GM18873 (cell line): Measurements from ENCODE around the gene MOSPD3.

Experiments used
- ATAC-seq: cut with Tn5 transposase; IDR thresholded peaks from one replicate; pipeline ENCODE4 v1.9.1; 2021; ENCODE audit warnings: mild to moderate bottlenecking, moderate library complexity, moderate number of reproducible peaks; ENCODE audit not compliant: unreplicated experiment, low FRiP score

Gene MOSPD3

GRCh38 chr7:100590077-100590737 lies 22.1 kb upstream of the MOSPD3 start:
- ATAC-seq: no peak

- ATAC-seq: no peak
Measured at GRCh38 chr7:100591596-100591995, 20.7 kb upstream of the MOSPD3 start.

DNA sequence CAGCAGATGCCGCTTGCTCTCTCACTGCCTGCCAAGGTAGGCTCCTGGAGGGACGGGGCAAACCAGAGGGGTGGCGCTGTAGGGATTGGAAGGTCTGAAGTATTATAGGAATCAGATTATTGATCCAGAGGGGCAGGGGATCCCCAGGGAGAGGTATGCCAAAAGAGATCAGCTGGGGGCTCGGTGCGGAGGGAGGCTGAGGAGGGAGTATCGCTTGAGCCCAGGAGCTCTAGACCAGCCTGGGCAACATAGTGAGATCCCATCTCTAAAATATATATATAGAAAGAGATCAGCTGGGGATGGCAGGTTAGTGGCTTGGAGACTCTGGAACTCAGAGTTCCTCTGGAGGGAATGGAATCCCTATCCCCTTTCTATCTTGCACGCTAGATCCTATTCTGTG lies 17.2 kb upstream of the MOSPD3 start:
- no peak for ATAC-seq

DNA sequence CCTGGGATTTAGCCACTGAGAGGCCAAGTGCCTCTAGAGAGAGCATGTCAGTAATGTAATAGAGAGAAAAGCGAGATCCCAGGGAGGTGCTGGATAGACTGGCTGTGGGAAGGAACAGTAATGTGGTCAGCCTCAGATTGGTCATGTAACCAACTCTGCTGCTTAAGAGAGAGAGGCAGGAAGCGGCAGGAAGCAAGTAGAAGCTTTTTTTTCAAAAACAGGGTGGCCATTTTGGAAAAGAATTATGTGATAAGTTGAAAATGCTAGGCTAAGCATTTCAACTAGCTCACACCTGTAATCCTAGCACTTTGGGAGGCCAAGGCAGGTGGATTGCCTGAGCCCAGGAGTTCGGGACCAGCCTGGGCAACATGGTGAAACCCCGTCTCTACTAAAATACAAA lies 13.9 kb upstream of the MOSPD3 start:
- no peak for ATAC-seq

DNA sequence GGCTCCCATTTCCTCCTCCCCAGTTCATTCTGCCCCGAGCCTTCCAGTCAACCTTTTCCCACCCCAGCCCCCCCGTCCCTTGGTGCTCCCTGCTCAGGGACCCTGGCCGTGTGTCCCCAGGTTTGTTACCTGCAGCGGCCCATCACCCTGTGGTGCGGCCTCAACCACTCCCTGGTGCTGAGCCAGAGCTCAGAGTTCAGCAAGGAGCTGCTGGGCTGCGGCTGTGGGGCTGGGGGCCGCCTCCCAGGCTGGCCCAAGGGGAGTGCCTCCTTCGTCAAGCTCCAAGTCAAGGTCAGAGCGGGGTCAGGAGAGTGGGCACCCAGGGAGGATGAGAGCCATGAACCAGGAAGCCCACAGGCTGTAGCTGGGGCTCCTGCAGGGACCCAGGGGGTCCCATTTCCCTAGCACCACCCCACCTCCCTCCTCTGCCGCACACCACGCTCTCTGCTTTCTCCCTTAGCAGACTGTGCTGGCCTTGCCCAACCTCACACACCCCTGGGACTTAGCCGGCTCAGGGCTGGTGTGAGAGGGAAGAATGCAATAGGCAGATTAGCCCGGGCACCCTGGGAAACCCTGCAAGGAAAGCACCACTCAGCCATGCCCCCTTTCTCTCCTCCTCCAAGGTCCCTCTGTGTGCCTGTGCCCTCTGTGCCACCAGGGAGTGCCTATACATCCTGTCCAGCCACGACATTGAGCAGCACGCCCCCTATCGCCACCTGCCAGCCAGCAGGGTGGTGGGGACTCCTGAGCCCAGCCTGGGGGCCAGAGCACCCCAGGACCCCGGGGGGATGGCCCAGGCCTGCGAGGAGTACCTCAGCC lies 12.2 kb upstream of the MOSPD3 start:
- no peak for ATAC-seq

DNA sequence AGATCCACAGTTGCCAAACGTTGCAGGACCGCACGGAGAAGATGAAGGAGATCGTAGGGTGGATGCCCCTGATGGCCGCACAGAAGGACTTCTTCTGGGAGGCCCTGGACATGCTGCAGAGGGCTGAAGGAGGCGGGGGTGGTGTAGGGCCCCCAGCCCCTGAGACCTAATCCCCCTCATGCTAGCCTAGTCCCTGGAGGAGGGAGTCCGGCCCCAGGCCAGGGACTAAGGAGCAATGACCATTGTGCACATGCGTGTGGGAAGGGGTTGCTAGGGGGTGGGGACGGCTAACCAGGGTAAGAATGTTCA lies 11.7 kb upstream of the MOSPD3 start:
- ATAC-seq: no peak

- no peak for ATAC-seq
Measured at GRCh38 chr7:100602889-100603725, 9.2 kb upstream of the MOSPD3 start.

GRCh38 chr7:100603726-100604027 lies 8.7 kb upstream of the MOSPD3 start:
- ATAC-seq: no peak

GRCh38 chr7:100604028-100604975 lies 8.0 kb upstream of the MOSPD3 start:
- ATAC-seq: no peak

DNA sequence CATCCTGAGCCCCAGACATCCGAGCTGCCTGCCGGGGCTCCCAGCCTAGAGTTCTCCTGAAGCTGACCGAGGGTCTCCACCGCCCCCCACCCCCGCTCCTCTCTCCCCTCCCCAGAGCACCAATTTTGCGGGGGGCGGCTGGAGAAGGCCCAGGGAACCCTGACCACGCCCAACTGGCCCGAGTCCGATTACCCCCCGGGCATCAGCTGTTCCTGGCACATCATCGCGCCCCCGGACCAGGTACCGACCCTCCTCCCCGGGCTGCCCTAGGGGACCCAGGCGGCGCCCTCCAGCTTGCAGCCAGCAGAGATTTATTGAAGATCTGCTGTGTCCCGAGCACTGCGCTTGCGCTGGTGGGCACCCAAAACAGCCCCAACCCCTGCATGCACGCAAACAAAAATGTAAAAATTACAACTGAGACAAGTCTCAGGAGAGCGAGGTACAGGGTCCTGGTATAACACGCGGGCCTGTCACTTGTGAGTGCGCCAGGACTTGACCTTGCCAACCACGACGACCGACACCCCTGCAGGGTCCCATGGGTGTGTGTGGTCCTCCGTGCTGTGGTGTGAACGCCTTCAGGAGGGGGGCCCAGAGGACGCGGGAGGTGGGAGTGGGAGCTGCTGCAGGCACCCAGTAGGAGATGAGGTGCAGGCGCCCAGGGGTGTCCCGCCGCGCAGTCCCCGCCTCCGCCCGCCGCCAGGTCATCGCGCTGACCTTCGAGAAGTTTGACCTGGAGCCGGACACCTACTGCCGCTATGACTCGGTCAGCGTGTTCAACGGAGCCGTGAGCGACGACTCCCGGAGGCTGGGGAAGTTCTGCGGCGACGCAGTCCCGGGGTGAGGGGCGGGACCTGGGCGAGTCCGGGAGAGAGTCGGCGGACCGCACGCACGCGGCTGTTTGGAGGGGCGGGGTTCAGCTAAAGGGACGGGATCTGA lies 7.1 kb upstream of the MOSPD3 start:
- no peak for ATAC-seq

- ATAC-seq: no peak
Measured at GRCh38 chr7:100606313-100606712, 6.0 kb upstream of the MOSPD3 start.

DNA sequence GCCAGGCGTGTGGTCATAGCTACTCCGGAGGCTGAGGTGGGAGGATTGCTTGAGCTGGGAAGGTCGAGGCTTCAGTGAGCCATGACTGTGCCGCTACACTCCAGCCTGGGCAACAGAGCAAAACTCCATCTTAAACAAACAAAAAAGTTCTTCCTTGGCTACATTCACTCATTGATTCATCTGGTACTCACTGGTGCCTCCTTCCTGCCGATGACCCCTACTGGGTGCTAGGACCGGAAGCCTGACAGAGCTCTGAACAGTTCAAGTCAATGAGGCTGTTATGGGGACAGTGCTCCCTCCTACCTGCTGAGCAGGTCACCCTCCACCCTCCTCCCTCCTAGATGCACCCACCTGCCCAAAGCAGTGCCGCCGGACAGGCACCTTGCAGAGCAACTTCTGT lies 5.2 kb upstream of the MOSPD3 start:
- no peak for ATAC-seq

DNA sequence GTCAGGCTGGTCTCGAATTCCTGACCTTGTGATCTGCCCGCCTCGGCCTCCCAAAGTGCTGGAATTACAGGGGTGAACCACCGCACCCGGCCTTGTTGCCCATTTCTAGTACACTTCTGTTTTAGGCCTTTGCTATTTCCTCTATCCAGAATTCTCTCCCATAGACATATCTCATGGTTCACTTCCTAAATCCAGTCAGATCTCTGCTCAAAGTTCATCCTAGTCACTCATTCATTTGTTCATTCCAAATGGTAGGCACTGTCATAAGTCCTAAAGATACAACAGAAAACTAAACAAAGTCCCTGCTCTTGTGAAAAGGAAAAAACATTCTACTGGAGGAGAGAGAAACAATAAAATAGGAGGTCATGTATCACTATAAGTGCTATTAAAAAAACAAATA lies 2.4 kb upstream of the MOSPD3 start:
- ATAC-seq: no peak

- ATAC-seq: no peak
Measured at GRCh38 chr7:100612730-100613390, 520 bp downstream of the MOSPD3 start.

DNA sequence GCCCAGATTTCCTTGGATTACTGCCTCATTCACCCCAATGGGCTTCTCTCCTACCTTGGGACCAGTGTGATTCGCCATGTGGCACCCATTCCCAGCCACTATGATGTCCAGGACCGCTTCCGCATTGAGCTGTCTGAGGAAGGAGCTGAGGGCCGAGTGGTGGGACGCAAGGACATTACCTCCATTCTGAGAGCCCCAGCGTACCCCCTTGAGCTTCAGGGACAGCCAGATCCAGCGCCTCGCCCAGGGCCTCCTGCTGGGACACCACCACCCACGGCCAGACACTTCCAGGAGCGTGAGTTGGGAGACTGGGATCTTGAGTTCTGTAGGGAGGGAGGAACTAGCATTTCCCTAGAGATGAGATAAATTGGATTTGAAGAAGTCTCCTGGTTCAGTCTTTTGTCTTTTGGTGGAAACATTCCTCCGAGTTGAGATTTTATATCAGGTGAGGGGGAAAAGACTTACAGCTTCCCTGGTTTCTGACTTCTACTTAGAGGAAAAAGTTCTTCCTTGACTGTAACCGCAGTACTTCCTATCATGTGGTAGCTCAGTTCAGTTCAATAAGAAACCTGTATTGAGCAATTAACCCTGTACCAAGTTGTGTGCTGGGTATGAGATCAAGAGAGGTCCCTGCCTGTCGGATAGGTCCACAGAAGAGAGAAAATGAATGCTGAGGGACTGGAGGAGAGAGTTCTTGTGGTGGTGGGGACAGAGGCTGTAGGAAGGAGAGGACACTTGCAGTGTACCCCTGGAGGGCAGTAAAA lies 1.3 kb downstream of the MOSPD3 start:
- ATAC-seq: no peak

DNA sequence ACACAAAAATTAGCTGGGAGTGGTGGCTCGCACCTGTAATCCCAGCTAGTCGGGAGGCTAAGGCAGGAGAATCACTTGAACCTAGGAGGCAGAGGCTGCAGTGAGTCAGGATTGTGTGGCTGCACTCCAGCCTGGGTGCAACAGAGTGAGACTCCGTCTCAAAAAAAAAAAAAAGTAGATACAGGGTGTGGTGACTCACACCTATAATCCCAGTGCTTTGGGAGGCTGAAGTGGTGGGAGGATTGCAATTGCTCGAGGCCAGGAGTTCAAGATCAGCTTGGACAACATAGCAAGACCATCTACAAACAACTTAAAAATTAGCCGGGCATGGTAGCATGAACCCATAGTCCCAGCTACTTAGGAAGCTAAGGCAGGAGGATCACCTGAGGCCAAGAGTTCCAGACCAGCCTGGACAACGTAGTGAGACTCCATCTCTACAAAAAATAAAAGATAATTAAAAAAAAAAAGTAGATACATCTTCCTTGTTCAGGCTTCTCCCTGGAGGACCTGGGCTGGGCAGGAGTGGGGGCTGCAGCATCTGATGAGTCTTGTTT lies 2.0 kb downstream of the MOSPD3 start:
- ATAC-seq: no peak

DNA sequence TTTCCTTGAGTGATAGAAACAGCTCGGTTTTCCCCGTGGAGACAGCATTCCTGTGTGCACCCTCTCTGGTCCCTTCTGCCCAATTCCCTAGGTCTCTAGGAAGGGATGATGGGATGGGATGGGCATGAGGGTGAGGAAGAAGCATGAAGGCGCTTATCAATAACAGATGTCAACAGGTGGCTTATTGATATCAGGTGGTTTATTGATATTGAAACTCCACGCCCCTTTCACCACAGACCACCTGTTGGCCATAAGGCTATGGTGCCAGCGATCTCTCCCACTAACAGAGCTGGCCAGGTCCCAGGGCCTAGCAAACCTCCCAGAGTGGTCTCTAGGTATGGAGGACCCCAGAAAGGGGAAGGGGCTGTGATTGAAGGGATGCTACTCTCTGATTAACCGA lies 7.9 kb downstream of the MOSPD3 start:
- ATAC-seq: no peak

DNA sequence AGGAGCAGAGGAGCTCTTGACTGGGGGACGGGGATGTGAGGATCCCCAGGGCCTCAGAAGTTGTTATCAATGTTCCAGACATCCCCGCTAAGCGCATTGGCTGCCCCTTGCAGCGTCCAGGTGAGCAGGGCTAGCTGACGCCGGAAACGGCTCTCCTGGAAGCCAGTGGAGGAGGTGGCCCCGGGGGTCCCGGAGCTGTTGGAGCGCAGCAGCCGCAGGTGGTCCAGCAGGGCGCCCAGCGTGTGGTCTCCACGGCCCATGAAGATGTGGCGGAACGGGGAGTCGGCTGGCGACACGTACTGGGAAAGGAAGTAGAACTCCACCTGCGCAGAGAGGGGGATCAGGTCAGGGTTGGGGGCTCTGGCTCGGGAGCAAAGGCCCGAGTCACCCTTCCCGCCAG lies 8.5 kb downstream of the MOSPD3 start:
- no peak for ATAC-seq
